GM19099 (cell line): ENCODE data around the gene ALDH5A1.

Experiments used
- POLR2A ChIP-seq: IDR thresholded peaks from 3 replicates; pipeline ENCODE4 v1.6.1; 2011; ENCODE audit warnings: low read depth; ENCODE audit not compliant: insufficient read length; ENCODE audit errors: extremely low read depth

ALDH5A1 gene

DNA sequence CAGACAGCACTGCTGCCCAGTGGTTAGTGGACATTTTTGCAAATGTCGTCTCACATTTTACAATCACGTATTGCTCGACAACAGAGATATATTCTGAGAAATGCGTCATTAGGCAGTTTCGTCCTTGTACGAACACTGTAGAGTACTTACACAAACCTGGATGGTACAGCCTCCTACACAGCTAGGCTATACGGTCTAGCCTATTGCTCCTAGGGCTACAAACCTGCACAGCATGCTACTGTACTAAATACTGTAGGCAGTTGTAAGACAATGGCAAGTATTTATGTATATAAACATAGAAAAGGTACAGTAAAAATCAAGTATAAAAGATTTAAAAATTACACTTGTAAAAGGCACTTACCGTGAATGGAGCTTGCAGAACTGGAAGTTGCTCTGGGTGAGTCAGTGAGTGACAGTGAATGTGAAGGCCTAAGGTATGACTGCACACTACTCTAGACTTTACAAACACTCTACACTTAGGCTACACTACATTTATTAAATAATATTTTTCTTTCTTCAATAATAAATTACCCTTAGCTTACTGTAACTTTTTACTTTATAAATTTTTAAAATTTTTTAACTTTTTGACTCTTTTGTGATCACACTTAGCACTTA is 43.1 kb downstream of the ALDH5A1 start:
- TF ChIP-seq POLR2A = no peak

DNA sequence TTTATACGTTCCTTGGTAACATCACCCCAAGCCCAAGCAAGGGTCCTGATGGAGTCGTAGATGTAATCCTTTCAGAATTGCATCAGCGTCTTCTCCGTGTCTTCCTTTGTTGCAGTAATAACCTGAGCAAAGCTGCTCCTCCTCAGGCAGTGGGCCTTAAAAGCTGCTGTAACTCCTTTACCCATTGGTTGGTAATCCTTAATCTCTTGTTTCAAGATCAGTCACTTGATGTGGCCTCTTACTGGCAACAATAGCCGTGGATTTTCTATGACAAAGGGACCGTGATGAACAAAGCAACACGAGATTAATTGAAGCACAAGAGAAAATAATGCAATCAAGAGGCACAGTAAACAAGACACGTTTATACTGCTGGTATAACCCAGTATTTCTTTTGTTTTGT is 44.6 kb downstream of the ALDH5A1 start:
- no peak for TF ChIP-seq POLR2A

DNA sequence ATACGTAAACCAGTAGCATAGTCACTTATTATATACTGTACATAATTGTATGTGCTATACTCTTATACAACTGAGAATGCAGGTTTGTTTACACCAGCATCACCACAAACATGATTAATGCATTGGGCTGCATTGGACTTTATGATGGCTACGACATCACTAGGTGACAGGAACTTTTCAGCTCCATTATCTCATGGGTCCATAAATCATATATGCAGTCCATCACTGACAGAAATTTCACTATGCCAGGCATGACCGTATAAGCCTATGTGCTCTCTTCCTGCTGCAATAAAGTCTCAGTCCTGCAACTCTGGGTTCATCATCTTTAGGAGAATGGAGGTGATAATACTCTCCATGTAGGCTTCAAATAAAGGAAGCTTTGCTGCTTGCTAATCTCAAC is 45.4 kb downstream of the ALDH5A1 start:
- no peak for TF ChIP-seq POLR2A

DNA sequence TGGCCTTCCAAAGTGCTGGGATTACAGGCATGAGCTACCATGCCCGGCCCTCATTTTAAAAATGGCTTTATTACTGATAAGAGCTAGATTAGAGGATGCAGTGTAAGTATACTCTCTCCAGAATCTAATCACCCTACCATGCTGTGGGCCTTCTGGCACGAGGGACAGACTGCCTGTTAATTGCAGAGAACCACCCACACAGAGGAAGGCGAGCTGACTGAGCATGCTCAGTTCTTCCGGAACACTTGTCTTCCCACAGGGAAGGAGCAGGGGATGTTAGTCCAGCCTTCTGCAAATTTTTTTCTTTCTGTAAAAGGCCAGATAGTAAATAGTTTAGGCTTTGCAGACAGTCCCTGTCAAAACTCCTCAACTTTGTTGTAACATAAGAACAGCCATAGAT is 48.9 kb downstream of the ALDH5A1 start:
- TF ChIP-seq POLR2A = no peak

DNA sequence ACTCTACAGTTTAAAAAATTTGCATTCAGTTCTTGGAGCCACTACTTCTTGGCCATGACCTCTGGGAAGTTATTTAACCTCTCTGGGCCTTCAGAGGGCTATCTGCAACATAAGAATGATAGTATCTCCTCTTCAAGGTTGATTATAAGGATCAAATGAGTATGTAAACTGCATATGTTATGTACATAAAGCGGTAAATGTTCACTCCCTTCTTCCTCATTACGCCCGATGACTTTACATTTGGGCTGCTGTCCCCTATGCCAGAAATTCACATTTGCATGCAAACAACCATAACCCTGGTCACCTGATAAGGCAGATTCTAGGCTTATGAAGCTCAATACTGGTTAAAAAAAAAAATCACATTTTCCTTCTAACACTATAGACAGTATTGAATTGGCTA is 50.4 kb downstream of the ALDH5A1 start:
- TF ChIP-seq POLR2A = no peak

DNA sequence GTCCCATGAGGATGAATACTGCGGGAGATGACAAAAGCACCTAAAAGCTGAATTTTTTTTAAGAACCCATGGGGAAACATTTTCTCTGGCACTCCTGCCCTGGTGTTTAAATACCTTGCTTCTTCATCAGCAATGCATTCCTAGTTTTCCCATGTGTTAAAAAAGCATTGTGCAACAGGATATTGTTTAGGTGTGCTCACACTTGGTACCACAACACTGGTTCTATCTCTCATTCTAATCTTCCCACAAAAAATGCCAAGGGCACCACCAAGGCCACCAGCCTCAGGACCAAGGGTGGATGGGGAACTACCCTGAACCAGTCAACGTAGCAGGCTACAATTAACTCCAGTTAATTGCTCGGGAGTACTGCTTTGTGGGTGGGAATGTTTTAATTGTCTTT is 50.9 kb downstream of the ALDH5A1 start:
- TF ChIP-seq POLR2A = no peak

DNA sequence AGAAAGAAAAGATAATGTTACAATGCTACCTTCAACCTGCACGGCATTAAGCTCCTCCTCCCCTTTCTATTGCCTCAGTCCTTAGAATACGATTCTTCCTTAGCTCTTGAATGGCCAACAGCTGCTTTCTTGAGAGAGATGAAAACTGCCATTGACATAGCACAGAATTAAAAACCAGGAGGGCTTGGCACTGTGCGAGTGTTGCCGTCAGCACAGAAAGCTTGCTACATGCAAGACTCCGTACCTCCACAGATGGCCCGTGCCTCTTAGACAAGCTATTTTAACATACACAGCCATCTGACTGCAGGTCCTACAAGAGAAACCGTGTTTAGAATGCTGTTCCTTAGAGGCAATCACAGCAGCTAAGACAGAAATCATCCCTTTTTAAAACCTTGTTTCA is 51.7 kb downstream of the ALDH5A1 start:
- TF ChIP-seq POLR2A = no peak

DNA sequence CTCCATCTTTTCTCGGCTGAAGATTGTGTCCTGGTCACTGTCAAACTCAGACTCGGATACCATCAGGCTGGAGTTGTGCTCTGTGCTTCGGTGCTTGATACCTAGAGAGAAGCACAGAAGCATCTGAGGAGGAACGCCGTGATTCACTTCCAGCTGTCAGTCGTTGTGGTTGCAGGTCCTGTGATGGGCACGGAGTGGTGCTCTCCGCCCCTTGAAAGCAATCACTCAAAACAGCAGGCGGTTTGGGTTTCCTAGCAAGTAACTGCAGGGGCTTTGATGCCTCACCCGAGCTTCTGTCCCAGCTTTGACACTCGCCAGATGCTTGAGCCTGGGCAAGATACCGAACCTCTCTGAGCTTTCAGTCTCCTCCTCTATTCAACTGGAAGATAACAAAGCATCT is 52.5 kb downstream of the ALDH5A1 start:
- TF ChIP-seq POLR2A = no peak

DNA sequence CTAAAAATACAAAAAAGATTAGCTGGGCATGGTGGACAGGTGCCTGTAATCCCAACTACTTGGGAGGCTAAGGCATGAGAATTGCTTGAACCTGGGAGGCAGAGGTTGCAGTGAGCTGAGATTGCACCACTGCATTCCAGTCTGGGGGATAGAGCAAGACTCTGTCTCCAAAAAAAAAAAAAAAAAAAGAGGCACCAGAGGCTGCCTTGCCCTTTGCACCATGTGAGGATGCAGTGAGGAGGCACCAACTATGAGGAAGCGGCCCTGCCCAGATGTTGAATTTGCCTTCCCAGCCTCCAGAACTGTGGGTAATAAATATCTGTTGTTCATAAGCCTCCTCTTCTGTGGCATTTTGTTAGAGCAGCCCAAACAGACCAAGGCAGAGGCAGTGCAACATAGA is 54.4 kb downstream of the ALDH5A1 start:
- no peak for TF ChIP-seq POLR2A

DNA sequence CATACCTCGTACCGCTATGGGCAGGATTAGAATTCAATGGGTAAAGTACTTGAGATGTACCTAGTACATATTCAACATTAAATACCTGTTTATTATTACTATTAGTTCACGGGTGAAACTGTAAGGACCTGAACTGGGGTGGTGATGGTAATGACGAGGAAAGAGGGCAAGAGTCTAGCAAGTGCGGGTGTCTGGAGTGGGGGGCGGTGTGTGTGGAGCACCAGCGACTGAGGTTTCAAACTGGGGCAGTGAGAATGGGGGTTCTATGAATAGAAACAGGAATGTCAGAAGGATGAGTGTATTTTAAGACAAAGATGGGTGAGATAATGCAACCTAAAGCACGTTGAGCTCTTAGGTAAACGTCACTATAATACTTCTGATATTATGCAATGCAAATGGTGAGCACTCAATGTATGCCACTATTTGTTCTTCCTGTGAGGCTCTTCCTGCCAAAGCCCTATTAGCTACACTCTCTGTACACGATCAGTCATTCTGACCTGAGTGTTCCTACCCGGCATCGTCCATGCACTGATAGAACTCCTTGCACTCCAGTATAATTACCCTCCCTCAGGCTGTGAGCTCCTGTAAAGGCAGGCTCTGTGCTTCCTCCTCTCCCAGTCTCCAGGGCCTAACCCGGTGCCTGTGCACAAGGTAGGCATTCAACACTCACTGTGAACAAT is 55.0 kb downstream of the ALDH5A1 start:
- TF ChIP-seq POLR2A = no peak

DNA sequence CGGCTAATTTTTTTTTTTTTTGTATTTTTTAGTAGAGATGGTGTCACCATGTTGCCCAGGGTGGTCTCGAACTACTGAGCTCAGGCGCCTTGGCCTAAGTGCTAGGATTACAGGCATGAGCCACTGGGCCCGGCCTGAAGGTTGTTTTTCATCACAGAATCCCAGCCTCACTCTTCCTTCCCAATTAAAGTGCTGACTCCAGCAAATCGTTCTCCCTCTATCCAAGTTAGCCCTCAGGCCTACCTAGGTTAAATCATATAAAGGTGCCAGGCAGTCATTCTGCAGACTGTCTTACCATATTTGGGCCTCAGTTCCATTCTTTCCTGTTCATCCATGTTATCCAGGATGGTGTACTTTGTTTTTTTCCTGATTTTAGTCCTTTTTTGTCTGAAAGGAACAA is 56.4 kb downstream of the ALDH5A1 start:
- TF ChIP-seq POLR2A = no peak

DNA sequence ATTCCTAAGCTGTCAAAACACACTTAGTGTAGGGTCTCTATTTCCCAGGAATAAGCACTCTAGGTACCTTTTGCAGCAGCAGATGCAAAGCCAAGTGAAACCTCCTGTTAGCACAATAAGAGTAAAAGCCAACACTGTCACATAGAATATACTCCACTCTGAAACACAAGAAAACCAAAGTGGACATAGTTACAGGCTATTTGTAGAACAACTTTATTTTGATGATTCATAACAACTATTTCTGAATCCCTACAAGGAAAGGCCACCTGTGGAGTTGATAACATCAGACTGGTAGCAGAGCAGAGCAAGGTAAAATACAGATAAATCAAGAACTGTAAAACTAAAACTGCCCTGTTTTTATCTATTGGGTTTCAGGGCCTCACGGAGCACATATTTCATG is 59.7 kb downstream of the ALDH5A1 start:
- no peak for TF ChIP-seq POLR2A

DNA sequence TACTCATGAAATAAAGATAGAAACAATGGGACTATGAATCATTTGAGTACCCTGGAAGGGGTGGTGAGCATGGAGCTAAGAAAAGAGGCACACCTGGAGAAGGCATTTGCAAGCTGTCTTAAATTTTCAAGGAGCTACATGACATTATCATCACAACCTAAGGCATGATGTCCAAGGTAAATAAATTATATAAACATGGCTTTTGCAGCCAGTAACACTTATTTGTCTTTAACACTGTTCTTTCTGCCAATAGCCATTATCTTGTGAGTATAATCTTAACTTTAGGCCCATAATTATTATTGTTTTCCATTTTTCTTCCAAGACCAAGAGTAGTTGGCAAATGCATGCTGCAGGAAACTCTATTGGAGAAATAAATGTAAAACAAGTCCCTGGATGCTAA is 63.7 kb downstream of the ALDH5A1 start:
- no peak for TF ChIP-seq POLR2A

DNA sequence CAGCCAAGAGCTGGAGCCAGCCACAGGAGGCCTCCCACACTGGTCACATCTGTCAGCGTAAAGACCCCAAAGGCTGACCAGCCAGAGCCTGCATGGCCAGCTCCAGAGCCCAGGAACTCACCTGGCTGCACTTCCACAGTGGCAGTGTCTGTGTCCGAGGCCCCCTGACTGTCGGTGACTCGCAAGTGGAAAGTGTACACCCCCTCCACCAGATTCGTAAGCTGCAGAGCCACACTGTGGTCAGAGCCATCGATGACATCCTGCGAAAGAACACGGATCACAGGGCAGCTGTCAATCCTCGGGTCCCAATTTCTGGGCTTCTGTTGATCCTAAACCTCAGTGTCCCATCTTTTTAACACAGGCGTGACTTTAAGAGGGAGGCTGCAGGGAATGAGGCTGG is 69.3 kb downstream of the ALDH5A1 start:
- TF ChIP-seq POLR2A = no peak

DNA sequence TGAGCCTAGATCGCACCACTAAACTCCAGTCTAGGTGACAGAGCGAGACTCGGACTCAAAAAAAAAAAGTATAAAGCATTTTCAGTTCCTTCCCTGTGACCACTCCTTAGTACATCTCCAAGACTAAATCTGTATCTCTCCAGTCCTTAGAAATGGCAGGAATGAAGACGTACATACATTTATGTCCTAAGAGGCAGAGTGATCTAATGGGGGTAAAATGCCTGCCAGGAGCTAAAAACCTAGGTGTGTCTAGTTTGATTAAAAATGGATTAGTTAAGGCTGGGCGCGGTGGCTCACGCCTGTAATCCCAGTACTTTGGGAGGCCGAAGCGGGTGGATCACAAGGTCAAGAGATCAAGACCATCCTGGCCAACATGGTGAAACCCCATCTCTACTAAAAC is 70.4 kb downstream of the ALDH5A1 start:
- no peak for TF ChIP-seq POLR2A

DNA sequence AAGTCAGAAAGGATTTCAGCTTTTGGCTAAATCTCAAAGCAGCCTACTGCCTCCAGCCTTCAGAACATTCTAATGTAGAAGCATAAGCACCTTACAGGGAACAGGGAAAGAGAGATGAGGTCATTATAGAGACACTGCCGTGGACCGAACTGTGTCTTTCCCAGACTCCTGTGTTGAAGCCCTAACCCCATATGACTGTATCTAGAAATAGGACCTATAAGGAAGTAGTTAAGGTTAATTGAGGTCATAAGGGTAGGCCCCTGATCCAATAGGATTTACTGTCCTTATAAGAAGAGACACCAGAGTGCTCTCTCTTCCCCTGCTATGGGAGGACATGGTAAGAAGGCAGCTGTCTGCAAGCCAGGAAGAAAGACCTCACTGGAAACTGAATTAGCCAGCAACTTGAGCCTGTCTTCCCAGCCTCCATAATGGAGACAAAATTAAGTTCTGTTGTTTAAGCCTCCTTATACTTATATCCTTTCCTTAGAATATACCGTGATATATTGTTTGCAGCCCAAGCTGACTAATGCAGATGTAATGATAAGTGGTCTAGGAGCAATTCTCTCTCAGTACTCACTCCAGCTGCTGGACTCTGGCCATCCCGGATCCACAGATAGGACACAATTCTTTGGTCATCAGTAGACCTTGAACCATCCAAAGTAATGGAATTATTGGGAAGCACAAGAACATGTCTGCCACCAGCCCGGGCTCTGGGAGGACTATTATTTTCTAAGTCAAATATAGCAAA is 71.4 kb downstream of the ALDH5A1 start:
- TF ChIP-seq POLR2A = no peak

DNA sequence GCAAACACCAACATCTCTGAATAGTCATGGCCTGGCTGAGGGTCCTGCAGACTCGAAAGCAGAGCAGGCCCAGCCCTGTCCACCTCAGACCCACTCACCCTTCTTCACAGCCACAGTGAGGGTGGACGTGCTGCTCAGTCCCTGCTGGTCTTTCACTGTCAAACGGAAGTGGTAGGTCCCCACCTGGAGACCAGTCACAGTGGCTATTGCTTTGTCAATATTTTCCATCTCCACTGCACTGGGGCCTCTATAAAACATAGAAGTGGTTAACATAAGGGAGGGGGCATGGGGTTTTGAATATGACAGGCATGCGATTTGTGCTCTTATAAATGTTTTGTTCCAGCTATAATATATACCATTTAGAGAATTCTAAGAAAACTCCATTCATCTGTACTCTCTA is 73.9 kb downstream of the ALDH5A1 start:
- no peak for TF ChIP-seq POLR2A

DNA sequence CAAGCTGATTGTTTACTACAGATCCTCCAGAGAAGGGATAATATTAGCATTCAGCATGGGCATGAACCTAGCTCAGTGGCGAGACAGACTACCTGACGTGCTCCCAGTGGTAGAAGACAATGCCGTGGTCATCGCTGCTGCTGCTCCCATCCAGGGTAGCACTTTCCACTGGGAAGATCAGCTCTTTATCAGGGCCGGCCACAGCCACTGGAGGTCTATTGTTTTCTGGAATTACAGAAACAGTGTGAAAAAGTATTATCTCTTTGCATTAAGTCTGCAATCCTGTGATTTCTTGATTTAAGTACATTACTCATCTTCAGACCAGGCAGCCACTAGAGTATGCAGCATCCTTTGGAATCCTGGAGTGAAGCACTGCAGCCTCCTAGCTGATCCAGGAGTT is 75.0 kb downstream of the ALDH5A1 start:
- TF ChIP-seq POLR2A = no peak
